Astrocyte (in vitro differentiated cells and primary cell): ENCODE data around the gene APOF.

Experiments
- EZH2 ChIP-seq: IDR thresholded peaks from 2 replicates; pipeline ENCODE4 v1.6.1; 2012; ENCODE audit warnings: mild to moderate bottlenecking, low read length, inconsistent platforms; ENCODE audit not compliant: insufficient read depth
- TF ChIP-seq, protein P1 (sequence below): IDR thresholded peaks from 2 replicates; pipeline ENCODE4 v1.5.1; 2011; ENCODE audit warnings: low read depth, mild to moderate bottlenecking, inconsistent platforms, low read length, moderate library complexity; ENCODE audit not compliant: insufficient read depth

DNA sequence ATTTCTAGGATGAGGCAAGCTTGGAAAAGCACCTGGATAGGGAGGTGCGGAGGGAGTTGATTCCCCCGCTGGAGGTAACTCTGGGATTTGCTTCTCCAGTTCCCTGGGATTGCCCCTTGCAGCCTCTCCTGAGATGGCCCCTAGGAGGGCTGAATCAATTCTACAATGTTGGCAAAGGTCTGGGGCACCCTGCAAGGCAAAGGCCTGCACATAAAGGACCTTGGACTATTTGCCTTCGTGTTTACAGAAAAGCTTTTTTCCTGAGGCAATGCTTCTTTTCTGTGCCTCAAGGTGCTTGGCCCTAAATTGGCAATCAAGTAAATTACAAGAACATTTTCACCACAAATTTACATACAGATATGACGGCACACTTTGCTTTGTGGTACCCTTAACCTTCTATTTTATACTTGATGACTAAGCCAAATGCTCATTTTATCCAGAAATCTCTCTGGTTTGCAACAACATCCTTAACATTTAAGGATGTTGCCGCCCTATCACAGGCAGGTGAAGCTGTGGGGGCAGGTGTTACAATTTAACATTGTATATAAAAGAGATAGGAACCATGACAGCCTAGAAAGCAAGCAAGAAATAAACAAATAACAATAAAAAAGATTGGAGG, 46.3 kb upstream of the APOF start:
- TF ChIP-seq, protein P1, sequence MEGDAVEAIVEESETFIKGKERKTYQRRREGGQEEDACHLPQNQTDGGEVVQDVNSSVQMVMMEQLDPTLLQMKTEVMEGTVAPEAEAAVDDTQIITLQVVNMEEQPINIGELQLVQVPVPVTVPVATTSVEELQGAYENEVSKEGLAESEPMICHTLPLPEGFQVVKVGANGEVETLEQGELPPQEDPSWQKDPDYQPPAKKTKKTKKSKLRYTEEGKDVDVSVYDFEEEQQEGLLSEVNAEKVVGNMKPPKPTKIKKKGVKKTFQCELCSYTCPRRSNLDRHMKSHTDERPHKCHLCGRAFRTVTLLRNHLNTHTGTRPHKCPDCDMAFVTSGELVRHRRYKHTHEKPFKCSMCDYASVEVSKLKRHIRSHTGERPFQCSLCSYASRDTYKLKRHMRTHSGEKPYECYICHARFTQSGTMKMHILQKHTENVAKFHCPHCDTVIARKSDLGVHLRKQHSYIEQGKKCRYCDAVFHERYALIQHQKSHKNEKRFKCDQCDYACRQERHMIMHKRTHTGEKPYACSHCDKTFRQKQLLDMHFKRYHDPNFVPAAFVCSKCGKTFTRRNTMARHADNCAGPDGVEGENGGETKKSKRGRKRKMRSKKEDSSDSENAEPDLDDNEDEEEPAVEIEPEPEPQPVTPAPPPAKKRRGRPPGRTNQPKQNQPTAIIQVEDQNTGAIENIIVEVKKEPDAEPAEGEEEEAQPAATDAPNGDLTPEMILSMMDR: no peak
- TF ChIP-seq EZH2: no peak
